Vagina (tissue), 2 donors: ENCODE results near the gene PLD6.

Experiments
- CTCF ChIP-seq, 3 experiments: fragments of 450-650 bp in 2 of 3; fragments of 200-600 bp in 1 of 3; sonication (generic) in 1 of 3; IDR thresholded peaks; one replicate each; pipeline ENCODE4 v1.5.1; 2017 to 2019; ENCODE audit warnings: antibody characterized with exemption in 3 of 3, mild to moderate bottlenecking in 2 of 3, moderate library complexity in 2 of 3
- POLR2AphosphoS5 ChIP-seq, 2 donors: sonication (generic); formaldehyde crosslinking; IDR thresholded peaks; one replicate each; pipeline ENCODE4 v1.9.0; 2017; ENCODE audit warnings: antibody characterized with exemption in 2 of 2, mild to moderate bottlenecking in 2 of 2, low read depth in 1 of 2; ENCODE audit not compliant: insufficient read depth in 1 of 2

- TF ChIP-seq POLR2AphosphoS5 (IDR thresholded peaks at IDR 0.05; ENCODE audit: insufficient read depth in 1 of 2, low read depth in 1 of 2): no peak
- TF ChIP-seq CTCF (IDR thresholded peaks at IDR 0.05): no peak
Observed at GRCh38 chr17:17217995-17218394, 11.9 kb upstream of the PLD6 start.
